CD14-positive monocyte (primary cell): ENCODE results near the gene NOXRED1. TPM values are rescaled to one million over a fixed set of nuclear protein-coding genes. Genes with fewer than 3 reads are reported as not detected.

Experiments
- DNase-seq, 3 donors: peaks; one replicate each; pipeline ENCODE4 v3.0.0-alpha.2; 2011 to 2022
- H2AFZ ChIP-seq: 2 replicates; pipeline ENCODE4 v1.6.0; 2012; ENCODE audit warnings: mild to moderate bottlenecking, low read depth, low read length, inconsistent platforms; ENCODE audit not compliant: insufficient read depth, poor library complexity, severe bottlenecking
- H3K27ac ChIP-seq, 2 donors: 1 replicate in 1 of 2; 2 replicates in 1 of 2; pipeline ENCODE4 v1.5.1; 2012 to 2013; ENCODE audit warnings: low read length in 2 of 2, control low read depth in 1 of 2, inconsistent platforms in 1 of 2, low read depth in 1 of 2, mild to moderate bottlenecking in 1 of 2
- H3K27me3 ChIP-seq, 2 donors: one replicate each; pipeline versions ENCODE4 v1.6.0 to v1.6.1; 2011 to 2013; ENCODE audit warnings: low read length in 2 of 2; ENCODE audit not compliant: control insufficient read depth in 2 of 2, insufficient read depth in 2 of 2
- H3K36me3 ChIP-seq, 2 donors: replicated peaks in 1 of 2; 1 replicate in 1 of 2; 2 replicates in 1 of 2; pipeline versions ENCODE4 v1.5.1 to v1.6.1; 2012 to 2013; ENCODE audit warnings: low read length in 2 of 2, control low read depth in 1 of 2, inconsistent platforms in 1 of 2, mild to moderate bottlenecking in 1 of 2; ENCODE audit not compliant: insufficient read depth in 2 of 2, control insufficient read depth in 1 of 2
- H3K4me1 ChIP-seq, 2 donors: 1 replicate in 1 of 2; 2 replicates in 1 of 2; pipeline versions ENCODE4 v1.5.1 to v1.6.1; 2012 to 2013; ENCODE audit warnings: low read length in 2 of 2, control low read depth in 1 of 2, inconsistent platforms in 1 of 2, mild to moderate bottlenecking in 1 of 2, moderate library complexity in 1 of 2; ENCODE audit not compliant: insufficient read depth in 2 of 2, control insufficient read depth in 1 of 2
- H3K4me2 ChIP-seq: replicated peaks from 2 replicates; pipeline ENCODE3; 2012; ENCODE audit warnings: low read length, moderate library complexity, mild to moderate bottlenecking; ENCODE audit not compliant: poor library complexity, severe bottlenecking; ENCODE audit errors: extremely low read depth
- H3K4me3 ChIP-seq, 3 experiments: fragments of 200-600 bp in 1 of 3; sonication (generic) in 1 of 3; replicated peaks in 1 of 3; 1 replicate in 2 of 3; 2 replicates in 1 of 3; pipeline ENCODE4 v1.5.1; 2011 to 2013; ENCODE audit warnings: low read length in 3 of 3, mild to moderate bottlenecking in 3 of 3, control low read depth in 2 of 3, low read depth in 2 of 3, inconsistent platforms in 1 of 3, moderate library complexity in 1 of 3
- H3K79me2 ChIP-seq: 2 replicates; pipeline ENCODE4 v1.6.0; 2012; ENCODE audit warnings: mild to moderate bottlenecking, control low read depth, inconsistent platforms, low read length, moderate library complexity; ENCODE audit not compliant: insufficient read depth
- H3K9ac ChIP-seq: 2 replicates; pipeline ENCODE4 v1.6.0; 2017; ENCODE audit warnings: low read length, mild to moderate bottlenecking; ENCODE audit not compliant: insufficient read depth, poor library complexity, severe bottlenecking
- H3K9me3 ChIP-seq, 2 donors: replicated peaks in 1 of 2; 1 replicate in 1 of 2; 2 replicates in 1 of 2; pipeline versions ENCODE4 v1.5.1 to v1.6.1; 2012 to 2013; ENCODE audit warnings: low read length in 2 of 2, control low read depth in 1 of 2; ENCODE audit not compliant: control insufficient read depth in 1 of 2, insufficient read depth in 1 of 2
- H4K20me1 ChIP-seq: 2 replicates; pipeline ENCODE4 v1.6.0; 2012; ENCODE audit warnings: mild to moderate bottlenecking, low read length, control low read depth, moderate library complexity; ENCODE audit not compliant: insufficient read depth
- H3K27ac Mint-ChIP-seq, 7 donors: one replicate each; pipeline ENCODE4 v1.8.0; 2020; ENCODE audit warnings: mild to moderate bottlenecking in 7 of 7, mixed read lengths in 7 of 7, moderate library complexity in 6 of 7, inconsistent platforms in 2 of 7
- H3K27me3 Mint-ChIP-seq, 3 donors: one replicate each; pipeline ENCODE4 v1.8.0; 2021 to 2022; ENCODE audit warnings: low read depth in 3 of 3, mild to moderate bottlenecking in 3 of 3, mixed read lengths in 3 of 3, moderate library complexity in 3 of 3, inconsistent platforms in 1 of 3
- H3K36me3 Mint-ChIP-seq, 2 donors: one replicate each; pipeline ENCODE4 v1.8.0; 2020; ENCODE audit warnings: mixed read lengths in 2 of 2, inconsistent platforms in 1 of 2, mild to moderate bottlenecking in 1 of 2
- H3K4me1 Mint-ChIP-seq: one replicate; pipeline ENCODE4 v1.8.0; 2020; ENCODE audit warnings: mild to moderate bottlenecking, mixed read lengths
- H3K4me3 Mint-ChIP-seq, 2 donors: one replicate each; pipeline ENCODE4 v1.8.0; 2020; ENCODE audit warnings: mild to moderate bottlenecking in 2 of 2, mixed read lengths in 2 of 2, moderate library complexity in 1 of 2
- H3K9me3 Mint-ChIP-seq, 7 donors: one replicate each; pipeline ENCODE4 v1.8.0; 2020 to 2022; ENCODE audit warnings: mixed read lengths in 7 of 7, mild to moderate bottlenecking in 6 of 7, moderate library complexity in 6 of 7, inconsistent platforms in 2 of 7
- WGBS: methylation state at CpG from one replicate; pipeline ENCODE4 v1.1.5; 2013; ENCODE audit warnings: missing lambda C conversion rate; ENCODE audit not compliant: insufficient coverage; 5-methylcytosine and 5-hydroxymethylcytosine counted together
- intact Hi-C, 2 donors: fragments of 100-400 bp; cut with micrococcal nuclease; formaldehyde crosslinking; loops; one replicate each; pipeline versions ENCODE4 v1.15.0 to v1.15.1; 2023
- polyA plus RNA-seq, 3 donors: library from polyadenylated mRNA; depleted of rRNA in 1 of 3; unstranded in 2 of 3; stranded (reverse) in 1 of 3; fragments of 300-500 nt in 2 of 3; fragments of >200 nt in 1 of 3; fragmentation: Illumina TruSeq in 2 of 3; gene quantifications; 1 replicate in 2 of 3; 2 replicates in 1 of 3; pipeline ENCODE4 v1.2.3, GENCODE V29; 2012 to 2021
- TF ChIP-seq, protein P1 (sequence below): fragments of 200-600 bp; IDR thresholded peaks from one replicate; pipeline ENCODE4 v1.8.0; 2022; ENCODE audit warnings: antibody characterized with exemption, mild to moderate bottlenecking

NOXRED1 gene
- polyA plus RNA-seq, 3 donors: 0.39 TPM; not detected in 2

DNA sequence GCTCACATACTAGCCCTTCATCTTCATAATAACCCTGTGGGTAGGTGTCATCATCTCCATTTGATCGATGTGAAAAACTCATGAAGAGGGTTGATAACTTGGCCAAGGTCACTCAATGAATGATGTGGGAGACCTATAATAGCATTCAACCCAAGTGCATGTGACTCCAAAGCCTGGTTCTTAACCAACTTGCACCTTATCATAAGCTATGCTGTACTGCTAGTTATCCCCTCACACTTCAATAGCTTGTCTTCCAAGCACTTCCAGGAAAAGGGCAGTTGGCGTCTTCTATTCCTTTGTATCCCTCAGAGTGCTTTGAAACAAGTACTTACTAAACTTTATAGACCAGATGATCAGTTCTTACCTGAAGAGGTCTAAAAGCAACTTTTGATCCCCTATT lies 18.9 kb upstream of the NOXRED1 start:
- intact Hi-C loops: no loop called here
- Histone ChIP-seq H3K9ac (no peak overlapping the region), H3K9me3 (no peaks in the 10 kb centered on the region), H3K27ac (no peak overlapping the region), H3K4me1 (no peaks in the 10 kb centered on the region), H3K4me3 (no peak overlapping the region), H3K27me3 (no peaks in the 10 kb centered on the region), H4K20me1 (no peaks in the 10 kb centered on the region), H2AFZ (no peak overlapping the region), H3K36me3 (peaks cover 54 to 95% of the 10 kb centered on the region in 2 donors), H3K4me2 (no peak overlapping the region), H3K79me2 (no peaks in the 10 kb centered on the region)
- no peaks in the 10 kb centered on the region for H3K27me3 Mint-ChIP-seq
- TF ChIP-seq, protein P1, sequence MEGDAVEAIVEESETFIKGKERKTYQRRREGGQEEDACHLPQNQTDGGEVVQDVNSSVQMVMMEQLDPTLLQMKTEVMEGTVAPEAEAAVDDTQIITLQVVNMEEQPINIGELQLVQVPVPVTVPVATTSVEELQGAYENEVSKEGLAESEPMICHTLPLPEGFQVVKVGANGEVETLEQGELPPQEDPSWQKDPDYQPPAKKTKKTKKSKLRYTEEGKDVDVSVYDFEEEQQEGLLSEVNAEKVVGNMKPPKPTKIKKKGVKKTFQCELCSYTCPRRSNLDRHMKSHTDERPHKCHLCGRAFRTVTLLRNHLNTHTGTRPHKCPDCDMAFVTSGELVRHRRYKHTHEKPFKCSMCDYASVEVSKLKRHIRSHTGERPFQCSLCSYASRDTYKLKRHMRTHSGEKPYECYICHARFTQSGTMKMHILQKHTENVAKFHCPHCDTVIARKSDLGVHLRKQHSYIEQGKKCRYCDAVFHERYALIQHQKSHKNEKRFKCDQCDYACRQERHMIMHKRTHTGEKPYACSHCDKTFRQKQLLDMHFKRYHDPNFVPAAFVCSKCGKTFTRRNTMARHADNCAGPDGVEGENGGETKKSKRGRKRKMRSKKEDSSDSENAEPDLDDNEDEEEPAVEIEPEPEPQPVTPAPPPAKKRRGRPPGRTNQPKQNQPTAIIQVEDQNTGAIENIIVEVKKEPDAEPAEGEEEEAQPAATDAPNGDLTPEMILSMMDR: no peak
- no peak overlapping the region for H3K4me3 Mint-ChIP-seq
- DNase-seq: no peak
- no peaks in the 10 kb centered on the region for H3K9me3 Mint-ChIP-seq
- H3K36me3 Mint-ChIP-seq: peaks cover 72 to 83% of the 10 kb centered on the region in 2 donors
- no peaks in the 10 kb centered on the region for H3K4me1 Mint-ChIP-seq
- H3K27ac Mint-ChIP-seq: no peak overlapping the region
- WGBS: no CpG with 5 or more reads among the region's 2 CpGs

DNA sequence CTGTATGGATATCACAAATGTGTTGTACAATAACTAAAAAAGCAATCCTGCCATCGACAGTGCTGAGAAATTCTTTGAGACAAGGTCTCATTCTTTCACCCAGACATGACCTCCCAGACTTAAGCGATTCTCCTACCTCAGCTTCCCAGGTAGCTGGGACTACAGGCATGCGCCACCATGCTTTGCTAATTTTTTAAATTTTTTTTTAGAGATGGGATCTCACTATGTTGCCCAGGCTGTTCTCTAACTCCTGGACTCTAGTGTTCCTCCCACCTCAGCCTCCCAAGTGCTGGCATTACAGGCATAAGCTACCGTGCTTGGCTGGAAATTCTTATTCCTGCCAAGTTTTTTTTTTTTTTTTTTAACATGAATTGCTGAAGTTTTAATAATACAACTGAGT lies 16.5 kb upstream of the NOXRED1 start:
- no CpG with 5 or more reads among the region's 4 CpGs for WGBS
- H3K9me3 ChIP-seq: no peaks in the 10 kb centered on the region
- H2AFZ ChIP-seq: no peak overlapping the region
- Mint-ChIP-seq H3K27ac (no peak overlapping the region), H3K4me1 (no peaks in the 10 kb centered on the region), H3K36me3 (peaks cover 75 to 86% of the 10 kb centered on the region in 2 donors), H3K27me3 (no peaks in the 10 kb centered on the region), H3K4me3 (no peak overlapping the region), H3K9me3 (no peaks in the 10 kb centered on the region)
- H4K20me1 ChIP-seq: no peaks in the 10 kb centered on the region
- H3K79me2 ChIP-seq: no peaks in the 10 kb centered on the region
- no peaks in the 10 kb centered on the region for H3K27me3 ChIP-seq
- no peak overlapping the region for H3K4me3 ChIP-seq
- H3K36me3 ChIP-seq: peaks cover 61 to 97% of the 10 kb centered on the region in 2 donors
- DNase-seq: no peak
- H3K27ac ChIP-seq: no peak overlapping the region
- TF ChIP-seq, protein P1: no peak
- intact Hi-C loops: no loop called here
- no peaks in the 10 kb centered on the region for H3K4me1 ChIP-seq
- no peak overlapping the region for H3K4me2 ChIP-seq
- H3K9ac ChIP-seq: no peak overlapping the region
